Stimulated activated CD4-positive, alpha-beta T cell treated with anti-CD3 and anti-CD28 coated beads, TNF-alpha, amount 100 ng/mL, for 48 hours (primary cell): Measurements from ENCODE around the gene LCP2.

ENCODE experiments used
- DNase-seq, 3 donors: peaks; one replicate each; pipeline ENCODE4 v3.0.0-alpha.2; 2020; ENCODE audit warnings: low read depth in 3 of 3

Gene LCP2

DNA sequence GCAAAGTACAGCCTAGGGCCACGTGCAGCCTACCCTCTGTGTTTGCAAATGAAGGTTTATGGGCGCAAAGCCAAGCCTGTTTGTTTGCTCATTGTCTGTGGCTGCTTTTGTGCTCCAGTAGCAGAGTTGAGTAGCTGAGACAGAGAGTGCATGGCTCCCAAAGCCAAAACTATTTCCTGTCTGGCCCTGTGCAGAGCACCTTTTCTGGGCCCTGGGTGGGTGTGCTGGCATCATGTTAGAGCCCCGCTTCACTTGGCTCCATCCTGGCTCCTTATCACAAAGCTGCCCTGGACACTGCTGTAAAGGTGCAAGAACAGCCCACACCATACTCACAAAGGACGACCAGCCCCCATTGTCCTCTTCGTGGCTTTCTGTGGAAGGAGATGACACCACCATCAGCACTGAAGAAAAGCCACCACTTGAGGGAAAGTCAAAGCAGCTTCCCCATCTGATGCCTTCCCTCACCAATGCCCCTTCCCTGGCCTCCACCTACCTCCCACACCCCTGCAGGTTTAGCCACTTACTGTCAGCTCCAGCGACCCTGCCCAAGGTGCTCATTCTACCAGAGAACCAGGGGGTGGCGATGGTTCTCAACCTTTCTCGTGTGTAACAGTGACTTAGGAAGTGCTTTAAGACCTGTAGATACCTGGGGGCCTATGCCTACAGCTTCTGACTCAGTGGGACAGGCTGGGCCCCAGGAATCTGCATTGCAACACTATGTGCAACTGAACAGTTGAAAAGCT, 23.4 kb downstream of the LCP2 start:
- no peak for DNase-seq

DNA sequence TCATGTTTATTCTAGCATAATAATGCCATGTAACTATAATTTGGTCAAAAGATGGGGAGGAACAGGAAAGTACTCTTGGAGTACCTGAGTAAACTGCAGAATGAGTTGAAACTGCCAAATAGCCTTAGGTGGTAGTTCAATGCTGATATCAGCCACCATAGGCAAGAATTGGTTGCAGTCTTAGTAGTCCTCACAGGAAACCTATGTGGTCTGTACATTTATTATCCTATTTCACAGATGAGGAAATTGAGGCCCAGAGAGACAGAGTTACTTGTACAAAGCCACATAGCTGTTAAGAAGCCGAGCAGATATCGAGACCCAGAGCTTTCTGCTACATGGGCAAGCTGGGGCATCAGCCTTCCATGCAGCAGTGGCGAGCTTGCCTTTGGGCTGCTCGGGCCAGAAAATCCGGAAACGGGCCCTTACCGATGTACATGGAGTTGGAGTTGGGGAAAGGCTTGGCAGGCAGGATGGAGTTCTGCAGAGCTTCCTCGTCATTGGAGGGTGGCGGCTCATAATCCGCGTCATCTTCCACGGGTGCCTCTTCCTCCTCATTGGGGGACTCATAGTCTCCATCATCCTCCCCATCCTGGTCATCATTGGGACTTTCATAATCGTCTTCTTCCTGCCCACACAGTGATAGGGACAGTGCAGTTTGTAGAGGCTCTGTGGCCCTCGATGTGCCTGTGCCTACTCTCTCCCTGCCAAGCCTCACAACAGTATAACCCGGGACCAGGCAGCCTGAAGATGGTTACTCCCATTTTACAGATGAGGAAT, 27.1 kb downstream of the LCP2 start:
- DNase-seq, result no peak

GRCh38 chr5:170269579-170269978, 28.0 kb downstream of the LCP2 start:
- peak in 2 of 3 donors; percentile 54 to 59 for DNase-seq

- DNase-seq, result no peak
Observed at GRCh38 chr5:170268884-170269283, 28.7 kb downstream of the LCP2 start.

- DNase-seq, result no peak
Observed at GRCh38 chr5:170268153-170268689, 29.4 kb downstream of the LCP2 start.

GRCh38 chr5:170267431-170268152, 30.0 kb downstream of the LCP2 start:
- DNase-seq, result peak; percentile 66 to 77 (median 68)

DNA sequence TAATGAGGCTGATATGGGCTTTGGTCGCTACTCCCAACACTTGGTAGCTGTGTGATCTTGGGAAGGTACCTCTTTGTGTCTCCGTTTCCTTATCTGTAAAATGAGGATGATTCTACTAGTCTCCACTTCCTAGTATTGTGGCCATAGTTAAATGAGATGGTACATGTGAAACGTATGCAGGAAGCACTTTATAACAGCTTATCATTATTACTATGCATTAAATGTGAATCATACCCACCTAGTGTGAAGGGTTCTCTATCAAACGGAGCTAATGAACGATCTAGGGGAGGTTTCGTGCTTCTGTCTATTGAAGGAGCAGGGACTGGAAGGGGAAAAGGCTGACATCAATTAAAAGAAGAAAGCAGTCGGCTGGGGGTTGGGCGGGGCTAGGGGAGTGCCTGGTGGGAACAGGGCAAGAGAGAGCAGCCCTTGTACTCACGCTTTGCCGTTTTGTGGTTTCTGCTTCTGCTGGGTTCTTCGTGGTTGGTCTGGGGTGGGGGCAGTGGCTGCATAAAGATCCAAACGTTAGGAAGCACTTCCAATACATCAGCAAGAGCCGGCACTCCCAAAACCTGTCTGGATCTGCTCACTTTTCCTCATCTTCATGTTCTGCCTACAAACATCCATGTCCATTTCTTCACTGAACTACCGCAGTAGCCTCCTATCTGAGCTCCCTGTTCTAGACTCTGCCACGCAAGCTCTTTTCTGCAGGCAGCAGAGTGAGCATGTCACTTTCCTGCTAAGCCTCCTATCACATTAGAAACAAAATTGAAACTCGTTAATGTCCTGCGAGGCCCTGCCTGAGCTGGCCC, 30.8 kb downstream of the LCP2 start:
- DNase-seq, result no peak

DNA sequence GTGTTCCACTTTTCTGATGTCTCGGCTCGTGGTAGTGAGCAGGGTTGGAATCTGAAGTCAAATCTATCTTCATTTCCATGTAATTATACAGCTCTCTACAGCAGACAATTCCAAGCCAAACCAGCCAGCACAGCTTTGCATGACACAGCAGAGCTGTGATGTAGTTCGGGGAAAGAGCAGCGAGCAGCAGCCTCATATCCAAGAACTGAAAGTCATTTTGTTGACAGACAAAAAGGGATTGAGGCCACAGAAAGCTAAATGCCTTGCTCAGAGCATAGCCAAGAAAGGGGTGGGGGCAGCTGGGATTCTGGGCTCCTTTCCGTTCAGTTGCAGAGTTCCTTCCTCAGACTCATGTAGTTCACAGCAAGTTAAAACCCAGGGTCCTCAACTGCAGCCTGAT, 32.1 kb downstream of the LCP2 start:
- no peak for DNase-seq

GRCh38 chr5:170263906-170264305, 33.7 kb downstream of the LCP2 start:
- DNase-seq, result no peak

- DNase-seq, result no peak
Observed at GRCh38 chr5:170262061-170263045, 35.2 kb downstream of the LCP2 start.

DNA sequence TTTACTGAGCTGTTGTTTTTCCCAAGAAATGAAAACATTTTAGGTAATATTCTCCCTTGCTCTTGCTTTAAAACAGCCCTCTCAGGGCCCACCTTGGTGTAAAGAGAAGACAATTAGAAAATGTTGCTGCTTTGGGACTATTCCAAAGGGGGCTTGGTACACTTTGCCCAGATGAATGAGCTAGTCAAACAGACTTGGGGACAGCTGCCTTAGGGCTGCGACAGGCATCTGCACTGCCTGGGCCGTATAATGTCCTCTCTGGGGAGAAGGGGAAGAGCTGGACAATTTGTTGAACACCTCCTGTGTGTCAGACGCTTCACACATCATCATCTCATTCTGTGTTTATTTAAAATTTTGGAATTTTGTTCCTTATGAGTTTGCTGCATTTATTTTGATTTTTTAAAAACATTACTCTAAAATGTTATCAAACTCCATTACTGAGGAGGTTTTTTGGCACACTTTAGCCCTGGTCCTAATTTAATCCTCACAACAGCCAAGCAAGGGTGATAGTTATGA, 36.0 kb downstream of the LCP2 start:
- no peak for DNase-seq

- no peak for DNase-seq
Observed at GRCh38 chr5:170257370-170257769, 40.2 kb downstream of the LCP2 start.

GRCh38 chr5:170256571-170256970, 41.0 kb downstream of the LCP2 start:
- no peak for DNase-seq

- DNase-seq, result peak in 1 of 3 donors; percentile 61
Observed at GRCh38 chr5:170254056-170254455, 43.5 kb downstream of the LCP2 start.

- DNase-seq, result no peak
Observed at GRCh38 chr5:170252720-170253350, 44.7 kb downstream of the LCP2 start.

DNA sequence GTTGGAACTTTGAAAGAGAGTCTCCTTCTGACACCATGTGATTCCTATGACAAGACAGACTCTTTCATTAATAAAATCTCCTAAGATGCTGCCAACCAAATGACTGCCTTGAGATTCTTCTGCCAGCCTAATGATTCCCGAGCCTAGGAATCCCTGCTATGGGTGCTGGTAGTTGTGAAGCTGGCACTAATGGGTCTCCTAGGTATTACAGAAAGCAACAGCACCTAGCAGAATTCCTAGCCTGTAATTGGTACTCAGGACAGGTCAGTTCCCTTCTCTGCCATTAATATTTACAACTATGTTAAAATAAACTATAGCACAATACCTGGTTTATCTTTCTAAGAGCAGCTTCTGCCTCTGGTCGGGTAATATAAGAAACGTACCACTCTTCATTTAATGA, 45.5 kb downstream of the LCP2 start:
- no peak for DNase-seq

DNA sequence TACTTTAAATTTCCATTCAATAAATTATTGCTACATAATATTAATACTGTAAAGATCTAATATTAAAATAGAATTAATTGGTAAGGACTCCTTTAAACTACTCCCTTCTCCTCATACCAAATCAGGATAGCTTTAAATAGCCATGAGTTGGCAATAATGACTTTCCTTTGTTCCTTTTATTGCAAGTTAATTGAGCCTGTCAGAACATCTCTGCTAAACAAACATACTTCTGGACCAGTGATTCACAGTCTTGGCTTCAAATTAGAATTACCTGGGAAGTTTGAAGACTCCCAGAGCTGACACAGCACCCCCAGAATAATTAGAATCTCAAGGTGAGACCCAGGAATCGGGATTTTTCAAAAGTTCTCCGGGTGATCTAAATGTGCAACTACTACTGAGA, 46.1 kb downstream of the LCP2 start:
- DNase-seq, result no peak

GRCh38 chr5:170250810-170251317, 46.7 kb downstream of the LCP2 start:
- DNase-seq, result no peak

GRCh38 chr5:170249355-170249754, 48.2 kb downstream of the LCP2 start:
- DNase-seq, result no peak
